Suprapubic skin (tissue), 4 donors: ENCODE results near the gene FAAP24. TPM values are rescaled to one million over a fixed set of nuclear protein-coding genes. Genes with fewer than 3 reads are reported as not detected.

Experiments used
- DNase-seq, 2 donors: peaks; one replicate each; pipeline ENCODE4 v3.0.0-alpha.2; 2019; ENCODE audit warnings: low spot score in 2 of 2
- H3K27ac ChIP-seq: fragments of 200-600 bp; sonication (generic); one replicate; pipeline ENCODE4 v1.5.1; 2019
- H3K27me3 ChIP-seq: fragments of 200-600 bp; sonication (generic); one replicate; pipeline ENCODE4 v1.5.1; 2019
- H3K36me3 ChIP-seq: fragments of 200-600 bp; sonication (generic); one replicate; pipeline ENCODE4 v1.5.1; 2019
- H3K4me1 ChIP-seq: fragments of 200-600 bp; sonication (generic); one replicate; pipeline ENCODE4 v1.5.1; 2019
- H3K4me3 ChIP-seq: fragments of 200-600 bp; sonication (generic); one replicate; pipeline ENCODE4 v1.5.1; 2019; ENCODE audit warnings: mild to moderate bottlenecking
- H3K9me3 ChIP-seq: fragments of 200-600 bp; sonication (generic); one replicate; pipeline ENCODE4 v1.5.1; 2019
- EP300 ChIP-seq: sonication (generic); formaldehyde crosslinking; IDR thresholded peaks from one replicate; pipeline ENCODE4 v1.6.1; 2017; ENCODE audit warnings: antibody characterized with exemption
- POLR2A ChIP-seq, 2 donors: fragments of 450-650 bp; IDR thresholded peaks; one replicate each; pipeline ENCODE4 v1.6.1; 2017; ENCODE audit warnings: antibody characterized with exemption in 2 of 2, mild to moderate bottlenecking in 2 of 2, moderate library complexity in 2 of 2
- POLR2AphosphoS5 ChIP-seq, 3 donors: sonication (generic); formaldehyde crosslinking; IDR thresholded peaks; one replicate each; pipeline ENCODE4 v1.6.1; 2017; ENCODE audit warnings: antibody characterized with exemption in 3 of 3
- WGBS: methylation state at CpG from one replicate; pipeline ENCODE4 v1.1.5; 2018; 5-methylcytosine and 5-hydroxymethylcytosine counted together
- total RNA-seq, 4 donors: library from RNA; depleted of rRNA; stranded (reverse); fragments of >200 nt; gene quantifications; one replicate each; pipeline ENCODE4 v1.1.0, GENCODE V29; 2016
- TF ChIP-seq, protein P1 (sequence below), 2 donors: fragments of 200-600 bp in 1 of 2; fragments of 450-650 bp in 1 of 2; sonication (generic) in 1 of 2; IDR thresholded peaks; one replicate each; pipeline ENCODE4 v1.5.1; 2016 to 2019; ENCODE audit warnings: antibody characterized with exemption in 2 of 2, mild to moderate bottlenecking in 1 of 2, moderate library complexity in 1 of 2

Gene FAAP24, protein sequence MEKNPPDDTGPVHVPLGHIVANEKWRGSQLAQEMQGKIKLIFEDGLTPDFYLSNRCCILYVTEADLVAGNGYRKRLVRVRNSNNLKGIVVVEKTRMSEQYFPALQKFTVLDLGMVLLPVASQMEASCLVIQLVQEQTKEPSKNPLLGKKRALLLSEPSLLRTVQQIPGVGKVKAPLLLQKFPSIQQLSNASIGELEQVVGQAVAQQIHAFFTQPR
- total RNA-seq, result 1 to 10 TPM in 3 of 4 donors, under 1 TPM in 1; 0.98 to 4.1 (median 1.9) TPM

GRCh38 chr19:32971715-32972540 is at the start of gene FAAP24, which contains the start of gene CEP89:
Gene FAAP24 (plus strand): TSS chr19:32972242. CDS start chr19:32973197, 955 bp downstream.
Gene CEP89 (minus strand): TSS chr19:32971958. CDS start chr19:32971874, 84 bp downstream.
- peak; percentile 99 to 100 for DNase-seq
- Histone ChIP-seq H3K4me1 (peaks cover 21% of the 10 kb centered on the region), H3K4me3 (peak within 1 kb of the TSS; percentile 67), H3K9me3 (no peaks in the 10 kb centered on the region), H3K27ac (peak within 1 kb of the TSS; percentile 69), H3K36me3 (peaks cover 5% of the 10 kb centered on the region), H3K27me3 (no peaks in the 10 kb centered on the region)
- TF ChIP-seq POLR2A (IDR thresholded peaks at IDR 0.05), result no peak
- TF ChIP-seq POLR2AphosphoS5 (IDR thresholded peaks at IDR 0.05), result peak in 2 of 3 donors; percentile 57 to 83
- no peak for TF ChIP-seq EP300
- TF ChIP-seq, protein P1, sequence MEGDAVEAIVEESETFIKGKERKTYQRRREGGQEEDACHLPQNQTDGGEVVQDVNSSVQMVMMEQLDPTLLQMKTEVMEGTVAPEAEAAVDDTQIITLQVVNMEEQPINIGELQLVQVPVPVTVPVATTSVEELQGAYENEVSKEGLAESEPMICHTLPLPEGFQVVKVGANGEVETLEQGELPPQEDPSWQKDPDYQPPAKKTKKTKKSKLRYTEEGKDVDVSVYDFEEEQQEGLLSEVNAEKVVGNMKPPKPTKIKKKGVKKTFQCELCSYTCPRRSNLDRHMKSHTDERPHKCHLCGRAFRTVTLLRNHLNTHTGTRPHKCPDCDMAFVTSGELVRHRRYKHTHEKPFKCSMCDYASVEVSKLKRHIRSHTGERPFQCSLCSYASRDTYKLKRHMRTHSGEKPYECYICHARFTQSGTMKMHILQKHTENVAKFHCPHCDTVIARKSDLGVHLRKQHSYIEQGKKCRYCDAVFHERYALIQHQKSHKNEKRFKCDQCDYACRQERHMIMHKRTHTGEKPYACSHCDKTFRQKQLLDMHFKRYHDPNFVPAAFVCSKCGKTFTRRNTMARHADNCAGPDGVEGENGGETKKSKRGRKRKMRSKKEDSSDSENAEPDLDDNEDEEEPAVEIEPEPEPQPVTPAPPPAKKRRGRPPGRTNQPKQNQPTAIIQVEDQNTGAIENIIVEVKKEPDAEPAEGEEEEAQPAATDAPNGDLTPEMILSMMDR (IDR thresholded peaks at IDR 0.05), result no peak
- WGBS, result under 1% methylated on average over 55 of the region's 57 CpGs

GRCh38 chr19:32924200-32924599 is 47.8 kb upstream of the FAAP24 start:
- no peak for TF ChIP-seq EP300
- TF ChIP-seq, protein P1 (IDR thresholded peaks at IDR 0.05), result no peak
- TF ChIP-seq POLR2A (IDR thresholded peaks at IDR 0.05), result no peak
- no peak for TF ChIP-seq POLR2AphosphoS5 (IDR thresholded peaks at IDR 0.05)
- WGBS, result 98% methylated on average over 4 of the region's 6 CpGs
- H3K9me3 ChIP-seq, result no peaks in the 10 kb centered on the region
- H3K36me3 ChIP-seq, result peaks cover 67% of the 10 kb centered on the region
- DNase-seq, result no peak
- no peak overlapping the region for H3K27ac ChIP-seq
- no peaks in the 10 kb centered on the region for H3K4me1 ChIP-seq
- no peaks in the 10 kb centered on the region for H3K27me3 ChIP-seq
- no peak overlapping the region for H3K4me3 ChIP-seq

GRCh38 chr19:32928806-32929205 is 43.2 kb upstream of the FAAP24 start:
- Histone ChIP-seq H3K9me3 (no peaks in the 10 kb centered on the region), H3K27ac (no peak overlapping the region), H3K4me3 (no peak overlapping the region), H3K36me3 (peaks cover 52% of the 10 kb centered on the region), H3K4me1 (no peaks in the 10 kb centered on the region), H3K27me3 (no peaks in the 10 kb centered on the region)
- WGBS, result 95% methylated on average over 2 of the region's 2 CpGs
- TF ChIP-seq, protein P1 (IDR thresholded peaks at IDR 0.05), result no peak
- TF ChIP-seq EP300, result no peak
- no peak for TF ChIP-seq POLR2A (IDR thresholded peaks at IDR 0.05)
- no peak for TF ChIP-seq POLR2AphosphoS5 (IDR thresholded peaks at IDR 0.05)
- no peak for DNase-seq

- no peak for TF ChIP-seq POLR2A (IDR thresholded peaks at IDR 0.05)
- TF ChIP-seq, protein P1 (IDR thresholded peaks at IDR 0.05), result no peak
- TF ChIP-seq EP300, result no peak
- no peak for TF ChIP-seq POLR2AphosphoS5 (IDR thresholded peaks at IDR 0.05)
- Histone ChIP-seq H3K27ac (no peak overlapping the region), H3K36me3 (peaks cover 58% of the 10 kb centered on the region), H3K9me3 (no peaks in the 10 kb centered on the region), H3K4me3 (no peak overlapping the region), H3K4me1 (no peaks in the 10 kb centered on the region), H3K27me3 (no peaks in the 10 kb centered on the region)
- WGBS, result over 99% methylated on average over 8 of the region's 8 CpGs
- no peak for DNase-seq
Measured at GRCh38 chr19:32930567-32930966, 41.5 kb upstream of the FAAP24 start.

DNA sequence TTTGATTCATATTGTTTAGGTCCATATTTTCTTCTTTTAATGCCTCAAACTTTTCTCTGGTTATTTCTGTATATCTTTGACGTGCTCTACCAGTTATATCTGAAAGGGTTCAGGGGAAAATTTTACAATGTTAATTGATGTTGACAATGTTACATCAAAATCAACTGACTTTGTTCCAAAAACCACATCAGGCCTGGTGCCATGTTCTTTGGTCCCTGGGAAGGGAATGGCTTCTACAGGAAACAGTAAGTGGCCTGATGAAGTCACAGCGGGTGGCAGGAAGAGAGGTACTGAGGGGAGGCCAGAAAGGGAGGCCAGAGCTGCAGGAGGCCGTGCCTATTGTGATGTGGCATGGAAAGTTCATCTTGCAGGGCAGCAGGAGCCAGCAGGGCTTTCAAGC is 38.5 kb upstream of the FAAP24 start:
- no peaks in the 10 kb centered on the region for H3K27me3 ChIP-seq
- peaks cover 71% of the 10 kb centered on the region for H3K36me3 ChIP-seq
- H3K4me3 ChIP-seq, result no peak overlapping the region
- no peaks in the 10 kb centered on the region for H3K9me3 ChIP-seq
- DNase-seq, result no peak
- no peak for TF ChIP-seq POLR2A (IDR thresholded peaks at IDR 0.05)
- no peak for TF ChIP-seq EP300
- TF ChIP-seq POLR2AphosphoS5 (IDR thresholded peaks at IDR 0.05), result no peak
- TF ChIP-seq, protein P1 (IDR thresholded peaks at IDR 0.05), result no peak
- WGBS, result 91% methylated on average over 3 of the region's 3 CpGs
- no peaks in the 10 kb centered on the region for H3K4me1 ChIP-seq
- no peak overlapping the region for H3K27ac ChIP-seq
